Glomerular visceral epithelial cell (primary cell): Measurements from ENCODE around the gene DRD4.

ENCODE experiments used
- DNase-seq: peaks from one replicate; pipeline ENCODE4 v3.0.0-alpha.2; 2016; ENCODE audit errors: extremely low spot score

Gene DRD4

DNA sequence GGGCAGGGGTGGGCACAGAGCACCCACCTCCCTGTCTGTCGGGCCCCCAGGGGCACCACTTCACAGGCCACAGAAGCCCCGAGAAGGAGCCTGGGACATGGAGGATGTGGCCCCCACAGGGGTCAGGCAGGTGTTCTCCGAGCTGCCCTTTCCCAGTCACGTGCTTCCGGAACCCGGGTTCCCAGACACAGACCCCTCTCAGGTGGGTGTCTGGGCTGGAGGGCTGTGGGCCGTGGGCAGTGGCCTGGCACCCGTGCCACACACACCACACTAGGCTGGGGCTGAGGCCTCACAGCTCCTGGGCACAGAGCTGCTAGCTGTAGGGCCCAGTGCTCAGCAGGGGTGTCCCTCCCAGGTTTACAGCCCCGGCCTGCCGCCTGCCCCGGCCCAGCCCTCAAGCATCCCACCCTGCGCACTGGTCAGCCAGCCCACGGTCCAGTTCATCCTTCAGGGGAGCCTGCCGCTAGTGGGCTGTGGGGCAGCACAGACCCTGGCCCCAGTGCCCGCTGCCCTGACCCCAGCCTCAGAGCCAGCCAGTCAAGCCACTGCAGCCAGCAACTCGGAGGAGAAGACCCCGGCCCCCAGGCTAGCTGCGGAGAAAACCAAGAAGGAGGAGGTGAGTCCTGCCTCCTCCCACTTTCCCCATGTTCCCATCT is 26.8 kb upstream of the DRD4 start:
- no peak for DNase-seq

DNA sequence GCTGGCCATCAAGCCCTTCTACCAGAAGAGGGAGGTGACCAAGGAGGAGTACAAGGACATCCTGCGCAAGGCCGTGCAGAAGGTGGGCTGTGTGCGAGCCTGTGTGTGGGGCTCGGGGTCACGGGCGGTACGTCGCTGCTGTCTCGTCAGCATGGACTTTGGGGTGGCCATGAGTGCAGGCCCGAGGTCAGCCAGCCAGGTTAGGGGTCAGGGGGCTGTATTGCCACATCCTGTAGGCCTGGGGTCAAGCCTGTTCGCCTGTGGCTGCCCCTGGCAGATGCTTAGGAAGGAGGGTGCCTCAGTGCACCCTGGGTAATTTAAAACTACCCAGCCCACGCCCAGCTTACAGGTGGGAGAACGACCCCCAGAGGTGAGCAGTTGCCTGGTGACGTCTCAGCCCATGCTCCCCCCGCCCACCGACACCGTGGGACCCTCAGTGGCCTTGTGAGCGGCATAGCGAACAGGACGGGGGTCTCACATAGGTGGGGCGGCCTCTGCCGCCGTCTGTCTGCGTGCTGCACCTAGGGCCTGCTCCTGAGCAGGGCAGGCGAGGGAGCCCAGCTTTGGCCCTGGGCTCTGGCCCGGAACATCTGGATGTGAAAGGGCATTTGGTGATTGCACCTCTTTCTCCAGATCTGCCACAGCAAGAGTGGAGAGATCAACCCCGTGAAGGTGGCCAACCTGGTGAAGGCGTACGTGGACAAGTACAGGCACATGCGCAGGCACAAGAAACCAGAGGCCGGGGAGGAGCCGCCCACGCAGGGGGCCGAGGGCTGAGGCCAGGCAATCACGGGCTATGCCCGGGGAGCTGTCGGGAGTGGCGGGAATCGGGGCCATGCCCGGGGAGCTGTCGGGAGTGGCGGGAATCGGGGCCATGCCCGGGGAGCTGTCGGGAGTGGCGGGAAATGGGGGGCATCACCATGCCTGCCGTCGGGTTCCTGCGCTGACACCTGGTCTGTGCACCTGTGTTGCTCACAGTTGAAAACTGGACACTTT is 25.8 kb upstream of the DRD4 start:
- no peak for DNase-seq

DNA sequence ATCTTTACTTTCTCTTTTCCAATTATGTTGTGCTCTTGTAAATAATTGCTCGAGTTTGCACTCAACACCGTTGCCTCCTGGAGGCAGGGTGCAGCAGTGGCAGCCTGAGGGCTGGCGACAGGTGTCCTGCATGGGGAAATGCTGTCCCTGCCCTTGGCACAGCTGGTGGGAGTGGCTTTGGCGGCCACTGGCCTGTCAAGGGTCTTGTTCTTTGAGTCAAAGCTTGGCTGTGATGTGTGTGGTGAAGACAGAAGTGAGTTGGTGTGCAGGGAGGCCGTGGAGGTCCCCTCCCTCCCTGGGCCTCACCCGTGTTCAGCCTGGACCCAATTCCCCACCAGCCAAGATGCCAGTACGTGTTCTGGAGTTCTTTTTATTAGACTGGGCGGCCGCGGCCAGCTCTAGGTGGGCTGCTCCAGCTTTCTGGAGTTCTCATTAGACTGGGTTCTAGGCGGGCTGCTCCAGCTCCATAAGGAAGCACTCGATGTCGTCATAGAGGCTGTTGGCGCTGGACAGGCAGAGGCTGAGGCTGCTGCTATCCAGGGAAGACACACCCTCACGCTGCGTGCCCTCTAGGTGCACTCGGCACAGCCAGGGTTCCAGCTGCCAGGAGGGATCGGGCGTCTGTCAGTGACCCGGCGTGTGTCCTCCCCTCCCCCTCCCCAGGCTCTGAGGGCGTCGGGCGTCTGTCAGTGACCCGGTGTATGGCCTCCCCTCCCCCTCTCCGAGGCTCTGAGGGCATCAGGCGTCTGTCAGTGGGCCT is 24.7 kb upstream of the DRD4 start:
- DNase-seq = peak; percentile 53

DNA sequence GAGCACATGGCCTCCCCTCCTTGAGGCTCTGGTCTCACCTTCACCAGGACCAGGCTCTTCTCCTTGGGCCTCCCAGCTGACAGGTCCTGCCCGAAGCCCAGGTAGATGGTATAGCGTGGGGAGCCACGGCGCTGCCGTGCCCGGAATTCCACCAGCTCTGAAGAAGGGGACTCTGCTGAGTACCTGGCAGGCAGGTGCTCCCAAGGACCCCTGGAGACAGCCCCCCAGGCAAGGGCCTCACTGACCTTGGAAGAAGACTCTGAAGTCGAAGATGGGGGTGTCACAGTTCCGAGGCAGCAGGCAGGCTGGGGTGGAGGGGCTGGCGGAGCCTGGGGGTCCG is 24.1 kb upstream of the DRD4 start:
- DNase-seq = no peak

DNA sequence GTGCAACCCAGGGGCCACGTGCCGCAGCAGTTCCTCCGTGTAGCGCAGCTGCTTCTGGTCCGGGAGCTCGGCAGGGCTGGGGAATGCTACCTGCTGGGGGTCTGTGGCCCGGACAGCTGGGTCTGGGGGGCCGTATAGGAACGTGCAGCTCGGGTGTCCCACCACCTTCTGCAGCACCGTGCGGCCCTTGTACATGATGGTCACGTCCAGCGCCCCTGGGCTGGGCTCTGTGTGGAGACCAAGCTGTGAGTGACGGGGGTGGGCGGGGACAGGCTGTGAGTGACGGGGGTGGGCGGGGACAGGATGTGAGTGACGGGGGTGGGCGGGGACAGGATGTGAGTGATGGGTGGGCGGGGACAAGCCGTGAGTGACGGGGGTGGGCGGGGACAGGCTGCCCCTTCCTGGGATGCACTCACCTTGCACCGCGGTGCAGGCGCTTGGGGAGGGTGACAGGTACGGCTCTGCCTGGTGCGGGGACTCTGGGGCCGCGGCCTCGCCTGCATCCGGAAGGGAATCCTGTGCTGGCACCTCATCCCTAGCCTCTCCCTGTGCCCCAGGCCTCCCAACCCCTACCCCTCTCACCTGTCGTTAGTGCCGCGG is 23.6 kb upstream of the DRD4 start:
- DNase-seq = peak; percentile 69

DNA sequence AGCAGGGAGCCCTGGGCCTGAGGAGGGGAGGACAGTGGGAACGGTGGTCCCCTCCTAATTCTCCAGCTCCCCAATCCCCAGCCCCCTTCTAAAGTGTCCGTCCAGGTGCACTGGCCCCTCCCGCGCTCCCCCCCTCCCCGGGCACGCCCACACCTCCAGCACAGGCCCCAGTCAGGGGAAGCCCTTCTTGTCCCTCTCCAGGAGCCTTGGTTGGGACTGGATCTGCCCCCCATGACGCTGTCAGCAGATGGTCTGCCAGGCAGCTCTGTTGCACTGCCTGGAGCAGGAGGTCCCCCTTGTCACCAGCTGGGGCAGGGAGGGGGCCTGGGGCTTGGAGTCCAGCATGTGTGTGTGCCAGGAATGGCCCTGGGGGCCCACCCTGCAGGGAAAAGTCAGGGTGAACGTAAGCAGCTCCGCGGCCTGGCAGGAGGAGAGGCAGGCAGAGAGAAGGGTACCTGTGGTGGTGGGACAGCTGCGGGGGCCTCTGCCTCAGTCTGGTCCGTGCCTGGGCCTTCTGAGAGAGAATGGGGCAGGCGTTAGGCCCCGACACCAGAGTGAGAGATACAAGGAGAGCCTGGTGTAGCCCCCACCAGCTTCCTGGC is 22.9 kb upstream of the DRD4 start:
- DNase-seq = no peak

DNA sequence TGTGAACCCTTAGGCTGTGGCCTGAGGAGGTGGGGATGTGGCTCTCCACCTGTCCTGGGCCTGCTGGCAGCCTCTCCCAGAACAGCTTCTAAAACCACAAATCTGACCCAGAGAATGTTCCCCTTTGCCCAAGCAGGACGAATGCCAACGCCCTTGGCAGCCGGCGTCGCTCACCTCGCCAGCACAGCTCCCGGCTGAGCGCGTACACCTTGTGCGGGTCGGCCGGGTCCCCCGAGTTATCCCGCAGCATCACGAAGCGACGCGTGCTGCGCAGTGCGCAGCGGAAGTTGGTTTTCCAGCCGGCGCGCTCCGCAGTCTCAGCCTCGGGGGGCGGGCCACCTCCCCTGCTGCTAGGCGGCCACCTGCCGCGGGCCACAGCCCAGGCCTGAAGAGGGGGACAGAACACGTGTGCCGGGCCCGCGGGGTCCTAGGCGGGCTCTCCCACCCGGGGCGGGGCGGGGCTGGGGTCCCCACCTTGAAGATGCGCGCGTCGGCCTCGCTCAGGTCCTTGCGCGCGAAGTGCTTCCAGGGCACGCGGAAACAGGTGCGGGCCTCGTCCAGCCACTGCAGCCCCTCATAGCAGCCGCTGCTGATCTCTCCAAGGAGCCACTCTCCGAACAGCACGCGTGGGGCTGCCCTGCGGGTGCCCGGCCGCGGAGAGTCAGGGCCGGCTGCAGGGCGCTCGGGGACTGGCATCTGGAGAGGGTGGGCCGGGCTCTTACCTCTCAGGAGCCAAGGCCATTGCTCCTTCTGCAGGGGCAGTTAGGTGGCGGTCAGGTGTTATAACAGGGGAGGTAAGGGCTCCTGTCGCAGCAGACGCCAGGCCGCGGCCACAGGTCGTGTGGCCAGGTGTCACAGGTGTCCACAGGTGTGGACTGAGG is 22.2 kb upstream of the DRD4 start:
- peak; percentile 23 for DNase-seq

DNA sequence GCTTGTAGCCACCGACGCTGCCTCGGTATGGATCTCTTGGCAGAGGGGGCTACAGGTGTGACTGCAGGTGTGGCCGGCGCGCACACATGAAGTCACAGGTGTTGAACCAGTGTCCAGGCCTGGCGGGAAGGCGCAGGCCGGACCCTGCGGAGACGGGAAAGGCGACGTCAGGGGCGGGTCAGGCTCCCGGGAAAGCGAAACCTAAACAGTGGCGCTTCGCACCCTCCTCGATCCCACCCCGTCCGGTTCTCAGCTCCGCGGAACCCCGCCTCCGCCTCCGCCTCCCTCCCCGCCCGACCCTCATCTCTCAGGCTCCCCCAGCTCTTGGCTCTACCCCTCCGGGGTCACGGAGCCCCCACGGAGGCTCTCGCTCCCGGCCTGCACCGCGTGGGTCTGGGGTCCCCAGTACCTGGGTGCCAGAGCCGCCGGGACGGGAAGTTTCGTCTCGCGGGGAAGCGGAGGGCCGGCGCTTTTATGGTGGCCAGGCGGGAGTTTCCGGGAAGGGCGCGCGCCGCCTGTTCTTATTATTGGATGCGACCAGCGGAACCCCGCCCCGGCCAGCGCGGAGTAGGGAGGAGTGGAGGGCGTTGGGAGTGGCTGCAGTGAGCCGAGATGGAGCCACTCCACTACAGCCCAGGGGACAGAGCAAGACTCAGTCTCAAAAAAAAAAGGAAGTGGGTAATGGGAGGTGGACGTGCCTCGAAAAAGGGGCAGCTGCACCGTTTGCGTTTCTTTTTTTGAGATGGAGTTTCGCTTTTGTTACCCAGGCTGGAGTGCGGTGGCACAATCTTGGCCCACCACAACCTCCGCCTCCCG is 21.4 kb upstream of the DRD4 start, which contains the start of gene IRF7:
Gene IRF7, minus strand, starts transcription at position 447 of the 816 bp plus-strand sequence. CDS start 586 bp downstream, outside the sequence.
- peak; percentile 92 for DNase-seq

DNA sequence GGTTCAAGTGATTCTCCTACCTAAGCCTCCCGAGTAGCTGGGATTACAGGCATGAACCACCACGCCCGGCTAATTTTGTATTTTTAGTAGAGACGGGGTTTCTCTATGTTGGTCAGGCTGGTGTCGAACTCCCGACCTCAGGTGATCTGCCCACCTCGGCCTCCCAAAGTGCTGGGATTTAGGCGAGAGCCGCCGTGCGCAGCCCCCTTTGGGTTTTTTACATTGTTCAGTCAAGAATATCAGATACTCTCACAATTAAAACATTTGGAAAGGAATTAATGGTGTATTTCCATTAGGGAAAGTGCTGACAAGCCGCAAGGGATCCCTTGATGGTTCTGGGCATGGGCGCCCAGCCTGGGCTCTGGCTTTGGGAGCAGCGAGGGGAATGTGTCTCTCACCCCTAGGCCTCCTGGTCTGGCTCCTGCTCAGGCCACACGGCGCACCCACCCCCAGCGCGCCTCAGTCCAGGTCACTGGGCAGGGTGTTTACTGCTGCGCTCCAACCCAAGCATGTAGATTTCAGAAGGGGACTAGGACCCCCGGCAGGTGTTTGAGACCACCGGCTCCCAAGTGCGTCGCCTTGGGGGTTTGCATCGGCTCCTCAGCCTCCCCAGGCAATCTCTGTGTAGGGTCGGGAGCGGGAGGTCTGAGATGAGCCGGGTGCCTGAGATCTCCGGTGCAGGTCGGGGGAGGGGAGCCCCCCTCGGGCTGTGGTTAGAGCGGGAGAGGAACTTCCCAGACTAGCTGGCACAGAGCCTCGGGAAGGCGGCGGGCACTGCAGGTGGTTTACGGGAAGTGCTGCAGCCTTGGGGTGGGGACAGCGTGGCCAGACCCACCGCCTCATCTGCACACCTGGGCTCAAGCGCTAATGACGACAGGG is 20.5 kb upstream of the DRD4 start:
- no peak for DNase-seq

DNA sequence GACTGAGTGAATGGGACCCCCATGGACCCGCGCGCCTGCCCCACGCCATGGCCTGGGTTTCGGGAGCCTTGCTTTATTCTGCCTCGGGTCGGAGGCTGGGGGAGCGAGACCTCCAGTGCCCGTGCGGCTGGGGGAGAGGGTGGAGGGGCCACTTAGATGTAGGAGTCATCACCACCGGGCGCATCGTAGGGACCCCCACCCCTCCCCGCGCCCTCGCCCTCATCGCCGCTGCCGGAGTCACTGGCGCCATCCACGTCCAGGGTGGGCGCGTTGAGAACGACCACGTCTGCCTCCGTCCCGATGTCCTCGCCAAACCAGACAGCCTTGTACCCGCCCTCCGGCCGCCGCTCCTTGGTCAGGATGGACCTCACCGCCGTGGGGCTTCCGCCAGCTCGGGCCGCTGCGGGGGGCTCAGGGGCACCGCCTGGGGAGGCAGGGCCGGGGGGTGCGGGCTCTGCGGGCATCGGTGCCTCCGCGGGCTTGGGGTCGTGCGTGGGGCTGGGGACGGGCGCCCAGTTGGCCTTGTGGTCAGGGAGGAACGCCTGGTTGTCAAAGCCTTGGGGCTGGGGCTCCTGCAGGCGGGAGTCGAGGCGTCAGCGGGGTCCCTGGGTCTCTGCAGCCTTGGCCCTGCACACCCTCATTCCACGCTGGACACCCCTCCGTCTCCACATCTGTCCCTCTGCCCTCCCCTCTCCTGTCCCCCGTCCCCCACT is 19.7 kb upstream of the DRD4 start:
- no peak for DNase-seq

DNA sequence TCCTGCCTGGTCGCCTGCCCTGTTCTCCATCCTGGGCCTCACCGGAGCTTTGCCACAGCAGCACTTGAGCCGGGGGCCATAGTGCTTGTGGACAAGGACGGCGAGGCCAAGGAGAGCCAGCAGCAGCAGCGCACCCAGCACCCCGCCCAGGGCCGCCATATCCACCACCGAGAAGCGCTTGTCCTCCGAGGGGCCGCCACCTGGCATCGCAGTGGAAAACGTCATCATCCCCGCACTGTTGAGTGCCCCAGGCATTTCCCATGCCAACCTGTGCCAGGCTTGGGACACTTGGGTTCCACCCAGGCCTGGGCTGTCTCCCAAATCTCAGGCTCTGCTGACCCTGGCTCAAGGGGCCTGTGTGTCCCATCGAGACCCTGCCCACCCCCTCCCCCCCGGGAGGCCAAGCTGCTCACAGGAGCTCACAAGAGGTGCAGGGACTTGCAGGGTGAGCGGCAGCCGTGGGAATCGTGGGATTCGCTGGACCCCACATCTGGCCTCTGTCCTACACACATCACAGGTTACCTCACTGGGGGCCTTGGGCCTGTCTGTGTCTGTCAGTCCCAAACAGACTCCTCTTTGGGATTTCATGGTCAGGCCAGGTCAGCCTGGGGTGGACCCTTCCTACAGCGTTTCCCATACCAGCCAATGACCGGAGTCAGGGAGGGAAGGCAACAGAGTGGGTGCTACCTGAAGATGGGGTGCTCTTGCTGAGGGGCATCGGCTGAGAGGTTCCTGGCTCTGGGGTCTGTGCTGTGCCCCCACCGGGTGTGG is 19.0 kb upstream of the DRD4 start:
- no peak for DNase-seq

DNA sequence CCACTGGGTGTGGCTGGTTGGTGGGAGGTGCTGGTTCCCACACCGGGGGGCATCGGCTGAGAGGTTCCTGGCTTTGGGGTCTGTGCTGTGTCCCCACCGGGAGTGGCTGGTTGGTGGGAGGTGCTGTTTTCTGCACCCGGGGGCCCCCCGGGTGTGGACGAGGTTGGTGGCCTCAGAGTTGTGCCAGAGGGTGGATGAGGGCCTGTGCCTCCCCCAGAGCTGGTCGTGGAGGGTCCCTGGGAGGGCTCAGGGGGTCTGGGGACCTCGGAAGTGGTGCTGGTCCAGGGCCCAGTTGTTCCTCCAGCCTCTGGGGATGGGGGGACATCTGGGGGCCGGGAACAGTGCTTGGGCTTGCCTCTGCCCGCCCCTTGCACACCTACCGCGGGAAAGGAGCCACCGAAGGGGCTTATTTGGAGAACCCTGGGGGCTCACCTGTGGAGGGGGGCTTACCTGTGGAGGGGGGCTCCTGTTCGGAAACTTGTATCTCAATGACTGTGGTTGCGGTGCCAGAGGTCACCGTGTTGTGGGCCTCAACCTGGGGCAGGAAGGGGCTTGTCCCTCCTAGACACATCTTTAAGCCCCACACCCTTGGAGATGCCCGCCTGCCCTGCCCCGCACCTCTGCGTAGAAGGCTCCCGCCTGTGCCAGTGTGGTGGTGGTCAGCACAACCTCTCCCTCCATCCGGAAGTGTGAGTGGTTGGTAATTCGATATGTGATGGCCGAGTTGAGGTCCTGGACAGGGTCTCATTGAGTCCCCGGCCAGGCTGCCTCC is 18.0 kb upstream of the DRD4 start:
- DNase-seq = no peak

DNA sequence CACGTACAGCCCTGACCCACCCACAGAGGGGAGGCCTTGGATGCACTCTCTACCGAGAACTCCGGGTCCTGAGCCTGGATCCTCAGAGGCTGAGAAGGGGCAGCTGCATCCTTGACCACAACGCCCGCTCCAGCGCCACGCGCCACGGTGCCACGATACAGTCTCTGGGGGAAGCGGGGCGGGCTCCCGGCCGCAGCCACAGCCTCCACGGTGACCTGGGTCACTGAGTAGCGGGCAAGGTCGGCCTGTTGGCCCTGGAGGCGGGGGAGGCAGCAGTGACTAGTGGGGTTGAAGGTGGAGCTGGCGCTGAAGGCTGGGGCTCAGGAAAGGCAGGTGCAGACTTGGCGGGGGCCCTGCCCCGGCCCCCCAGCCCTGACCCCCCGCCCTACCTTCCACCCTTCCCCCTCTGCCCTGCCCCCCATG is 17.4 kb upstream of the DRD4 start:
- DNase-seq = no peak

DNA sequence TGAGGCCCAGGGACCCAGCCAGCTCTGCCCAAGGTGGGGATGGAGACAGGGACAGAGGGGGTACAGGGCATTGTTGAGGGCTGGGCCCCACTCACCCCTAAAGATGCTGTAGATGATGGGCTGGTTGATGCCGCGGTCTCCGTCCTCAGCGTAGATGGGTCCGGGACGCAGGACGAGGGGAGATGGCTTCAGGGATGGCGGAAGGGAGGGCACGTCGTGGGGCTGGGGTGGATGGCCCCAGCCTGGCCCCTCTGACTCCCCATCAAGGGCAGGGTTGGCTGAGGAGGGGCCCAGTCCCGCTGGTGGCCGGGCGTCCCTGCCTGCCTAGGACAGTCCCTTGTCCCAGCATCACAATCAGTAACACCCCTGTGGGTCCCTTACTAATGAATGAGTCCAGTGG is 16.9 kb upstream of the DRD4 start:
- no peak for DNase-seq

DNA sequence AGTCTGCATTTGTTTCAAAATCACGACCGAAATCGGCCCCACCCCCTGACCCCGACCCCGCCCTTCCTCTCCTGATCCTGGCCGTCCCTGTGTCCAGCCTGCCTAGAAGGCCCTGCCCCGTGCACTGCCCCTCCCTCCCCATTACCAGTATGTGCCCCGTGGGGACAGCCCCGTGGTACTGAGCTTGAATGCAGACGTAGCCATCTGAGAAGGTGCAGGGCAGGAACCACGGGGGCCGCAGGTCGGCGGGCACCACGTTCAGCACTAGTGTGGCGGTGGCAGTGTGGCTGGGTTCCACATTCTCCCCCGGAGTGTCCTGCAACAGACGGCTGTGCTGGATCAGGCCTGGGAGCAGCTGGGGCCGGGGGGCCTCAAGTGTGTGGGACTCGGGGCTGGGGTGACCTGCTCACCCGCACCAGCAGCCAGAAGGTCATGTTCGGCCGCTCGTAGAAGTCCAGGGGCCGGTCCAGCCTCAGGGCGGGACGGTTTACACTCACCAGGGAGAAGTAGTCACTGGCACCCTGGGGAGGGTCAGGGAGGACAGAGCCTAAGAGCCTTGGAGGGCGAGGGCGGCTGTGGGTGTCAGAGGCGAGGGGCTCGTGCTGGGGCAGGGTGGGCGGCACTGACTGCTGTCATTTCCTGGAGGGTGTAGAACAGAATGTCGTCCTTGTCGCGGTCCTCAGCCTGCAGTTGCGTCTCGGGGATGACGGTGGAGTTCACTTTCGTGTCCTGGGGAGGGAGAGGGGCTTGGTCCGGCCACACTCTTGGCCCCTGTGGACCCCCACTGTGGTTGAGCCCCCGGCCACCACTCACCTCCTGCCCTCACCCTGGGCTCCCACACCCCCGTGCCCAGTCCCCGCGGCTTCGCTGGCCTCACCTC is 15.9 kb upstream of the DRD4 start:
- no peak for DNase-seq
